ENCODE results near the gene SIGLEC10. TPM values are rescaled to one million over a fixed set of nuclear protein-coding genes. Genes with fewer than 3 reads are reported as not detected.

SIGLEC10 gene
- total and polyA plus RNA-seq, 9 of the 15 experiments (the other 6 are each of a cell fraction or from before 2014, with no cell fraction given) = 0.10 to 1.8 (median 0.82) TPM

DNA sequence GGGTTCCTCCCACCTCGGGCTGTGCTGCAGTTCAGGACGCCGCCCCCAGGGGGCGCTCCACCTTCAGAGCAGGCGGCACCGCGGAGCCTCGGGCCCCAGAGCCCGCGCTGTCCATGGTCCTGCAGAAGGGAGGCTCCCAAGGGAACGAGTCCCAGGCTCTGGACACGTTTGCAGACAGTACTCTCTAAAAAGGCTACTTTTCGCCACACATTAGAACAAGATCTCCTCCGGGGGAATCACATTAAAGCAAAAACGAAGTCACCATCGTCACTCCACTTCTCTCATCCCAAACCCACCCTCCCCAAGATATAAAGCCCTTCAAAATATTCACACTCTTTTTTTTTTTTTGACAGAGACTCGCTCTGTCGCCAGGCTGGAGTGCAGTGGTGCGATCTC is 4.6 kb upstream of the SIGLEC10 start (continued):
- TF ChIP-seq, protein P1, sequence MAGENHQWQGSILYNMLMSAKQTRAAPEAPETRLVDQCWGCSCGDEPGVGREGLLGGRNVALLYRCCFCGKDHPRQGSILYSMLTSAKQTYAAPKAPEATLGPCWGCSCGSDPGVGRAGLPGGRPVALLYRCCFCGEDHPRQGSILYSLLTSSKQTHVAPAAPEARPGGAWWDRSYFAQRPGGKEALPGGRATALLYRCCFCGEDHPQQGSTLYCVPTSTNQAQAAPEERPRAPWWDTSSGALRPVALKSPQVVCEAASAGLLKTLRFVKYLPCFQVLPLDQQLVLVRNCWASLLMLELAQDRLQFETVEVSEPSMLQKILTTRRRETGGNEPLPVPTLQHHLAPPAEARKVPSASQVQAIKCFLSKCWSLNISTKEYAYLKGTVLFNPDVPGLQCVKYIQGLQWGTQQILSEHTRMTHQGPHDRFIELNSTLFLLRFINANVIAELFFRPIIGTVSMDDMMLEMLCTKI (IDR thresholded peaks at IDR 0.05; ENCODE audit: partially characterized antibody) = no peak
- TF ChIP-seq XRCC4 (IDR thresholded peaks at IDR 0.05; ENCODE audit: extremely low read depth, insufficient read depth, insufficient read length) (no peak), SOX6 (IDR thresholded peaks at IDR 0.05) (peak; percentile 42), ZNF146 (CRISPR knock-in tag; IDR thresholded peaks at IDR 0.05; ENCODE audit: unreplicated experiment) (peak; percentile 46), POLR3A (IDR thresholded peaks at IDR 0.05; ENCODE audit: borderline replicate concordance, extremely low read depth, insufficient read depth, insufficient read length) (no peak), CBFA2T2 (conservative IDR thresholded peaks at IDR 0.05) (no peak), ZNF282 (CRISPR knock-in tag; IDR thresholded peaks at IDR 0.05) (peak; percentile 27; the same call in 1 of the 2 replicates), OTX1 (CRISPR knock-in tag; IDR thresholded peaks at IDR 0.05) (no peak), ZNF263 (CRISPR knock-in tag; IDR thresholded peaks at IDR 0.05; ENCODE audit: borderline replicate concordance) (peak; percentile 90), WHSC1 (IDR thresholded peaks at IDR 0.05; ENCODE audit: low read length) (no peak), SIN3A (IDR thresholded peaks at IDR 0.05; ENCODE audit: borderline replicate concordance in 2 of 2, control insufficient read depth in 1 of 2, low read depth in 2 of 2, low read length in 2 of 2) (peak; percentile 77 to 79; a peak in 2 of 4 replicates), ZNF197 (CRISPR knock-in tag; IDR thresholded peaks at IDR 0.05; ENCODE audit: low read depth) (peak; percentile 58; the same call in 1 of the 2 replicates), SMAD4 (CRISPR knock-in tag; conservative IDR thresholded peaks at IDR 0.05) (peak; percentile 65)
- TF ChIP-seq, protein P2, sequence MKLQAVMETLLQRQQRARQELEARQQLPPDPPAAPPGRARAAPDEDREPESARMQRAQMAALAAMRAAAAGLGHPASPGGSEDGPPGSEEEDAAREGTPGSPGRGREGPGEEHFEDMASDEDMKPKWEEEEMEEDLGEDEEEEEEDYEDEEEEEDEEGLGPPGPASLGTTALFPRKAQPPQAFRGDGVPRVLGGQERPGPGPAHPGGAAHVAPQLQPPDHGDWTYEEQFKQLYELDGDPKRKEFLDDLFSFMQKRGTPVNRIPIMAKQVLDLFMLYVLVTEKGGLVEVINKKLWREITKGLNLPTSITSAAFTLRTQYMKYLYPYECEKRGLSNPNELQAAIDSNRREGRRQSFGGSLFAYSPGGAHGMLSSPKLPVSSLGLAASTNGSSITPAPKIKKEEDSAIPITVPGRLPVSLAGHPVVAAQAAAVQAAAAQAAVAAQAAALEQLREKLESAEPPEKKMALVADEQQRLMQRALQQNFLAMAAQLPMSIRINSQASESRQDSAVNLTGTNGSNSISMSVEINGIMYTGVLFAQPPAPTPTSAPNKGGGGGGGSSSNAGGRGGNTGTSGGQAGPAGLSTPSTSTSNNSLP (IDR thresholded peaks at IDR 0.05; ENCODE audit: borderline replicate concordance, low read depth, low read length) = no peak
- TF ChIP-seq, protein P3, sequence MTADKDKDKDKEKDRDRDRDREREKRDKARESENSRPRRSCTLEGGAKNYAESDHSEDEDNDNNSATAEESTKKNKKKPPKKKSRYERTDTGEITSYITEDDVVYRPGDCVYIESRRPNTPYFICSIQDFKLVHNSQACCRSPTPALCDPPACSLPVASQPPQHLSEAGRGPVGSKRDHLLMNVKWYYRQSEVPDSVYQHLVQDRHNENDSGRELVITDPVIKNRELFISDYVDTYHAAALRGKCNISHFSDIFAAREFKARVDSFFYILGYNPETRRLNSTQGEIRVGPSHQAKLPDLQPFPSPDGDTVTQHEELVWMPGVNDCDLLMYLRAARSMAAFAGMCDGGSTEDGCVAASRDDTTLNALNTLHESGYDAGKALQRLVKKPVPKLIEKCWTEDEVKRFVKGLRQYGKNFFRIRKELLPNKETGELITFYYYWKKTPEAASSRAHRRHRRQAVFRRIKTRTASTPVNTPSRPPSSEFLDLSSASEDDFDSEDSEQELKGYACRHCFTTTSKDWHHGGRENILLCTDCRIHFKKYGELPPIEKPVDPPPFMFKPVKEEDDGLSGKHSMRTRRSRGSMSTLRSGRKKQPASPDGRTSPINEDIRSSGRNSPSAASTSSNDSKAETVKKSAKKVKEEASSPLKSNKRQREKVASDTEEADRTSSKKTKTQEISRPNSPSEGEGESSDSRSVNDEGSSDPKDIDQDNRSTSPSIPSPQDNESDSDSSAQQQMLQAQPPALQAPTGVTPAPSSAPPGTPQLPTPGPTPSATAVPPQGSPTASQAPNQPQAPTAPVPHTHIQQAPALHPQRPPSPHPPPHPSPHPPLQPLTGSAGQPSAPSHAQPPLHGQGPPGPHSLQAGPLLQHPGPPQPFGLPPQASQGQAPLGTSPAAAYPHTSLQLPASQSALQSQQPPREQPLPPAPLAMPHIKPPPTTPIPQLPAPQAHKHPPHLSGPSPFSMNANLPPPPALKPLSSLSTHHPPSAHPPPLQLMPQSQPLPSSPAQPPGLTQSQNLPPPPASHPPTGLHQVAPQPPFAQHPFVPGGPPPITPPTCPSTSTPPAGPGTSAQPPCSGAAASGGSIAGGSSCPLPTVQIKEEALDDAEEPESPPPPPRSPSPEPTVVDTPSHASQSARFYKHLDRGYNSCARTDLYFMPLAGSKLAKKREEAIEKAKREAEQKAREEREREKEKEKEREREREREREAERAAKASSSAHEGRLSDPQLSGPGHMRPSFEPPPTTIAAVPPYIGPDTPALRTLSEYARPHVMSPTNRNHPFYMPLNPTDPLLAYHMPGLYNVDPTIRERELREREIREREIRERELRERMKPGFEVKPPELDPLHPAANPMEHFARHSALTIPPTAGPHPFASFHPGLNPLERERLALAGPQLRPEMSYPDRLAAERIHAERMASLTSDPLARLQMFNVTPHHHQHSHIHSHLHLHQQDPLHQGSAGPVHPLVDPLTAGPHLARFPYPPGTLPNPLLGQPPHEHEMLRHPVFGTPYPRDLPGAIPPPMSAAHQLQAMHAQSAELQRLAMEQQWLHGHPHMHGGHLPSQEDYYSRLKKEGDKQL (CRISPR knock-in tag; IDR thresholded peaks at IDR 0.05; ENCODE audit: borderline replicate concordance) = peak; percentile 69; the same call in 1 of the 2 replicates
- TF ChIP-seq, protein P4, sequence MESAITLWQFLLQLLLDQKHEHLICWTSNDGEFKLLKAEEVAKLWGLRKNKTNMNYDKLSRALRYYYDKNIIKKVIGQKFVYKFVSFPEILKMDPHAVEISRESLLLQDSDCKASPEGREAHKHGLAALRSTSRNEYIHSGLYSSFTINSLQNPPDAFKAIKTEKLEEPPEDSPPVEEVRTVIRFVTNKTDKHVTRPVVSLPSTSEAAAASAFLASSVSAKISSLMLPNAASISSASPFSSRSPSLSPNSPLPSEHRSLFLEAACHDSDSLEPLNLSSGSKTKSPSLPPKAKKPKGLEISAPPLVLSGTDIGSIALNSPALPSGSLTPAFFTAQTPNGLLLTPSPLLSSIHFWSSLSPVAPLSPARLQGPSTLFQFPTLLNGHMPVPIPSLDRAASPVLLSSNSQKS (CRISPR knock-in tag; IDR thresholded peaks at IDR 0.05) = no peak

Measured in K562 (cell line).